Measurements from ENCODE around the gene LAX1.
"Not testable (repeated sequence)": the region's sequence is repeated elsewhere in the genome, so short reads cannot be mapped to it uniquely, and the experiment has no call there.

DNA sequence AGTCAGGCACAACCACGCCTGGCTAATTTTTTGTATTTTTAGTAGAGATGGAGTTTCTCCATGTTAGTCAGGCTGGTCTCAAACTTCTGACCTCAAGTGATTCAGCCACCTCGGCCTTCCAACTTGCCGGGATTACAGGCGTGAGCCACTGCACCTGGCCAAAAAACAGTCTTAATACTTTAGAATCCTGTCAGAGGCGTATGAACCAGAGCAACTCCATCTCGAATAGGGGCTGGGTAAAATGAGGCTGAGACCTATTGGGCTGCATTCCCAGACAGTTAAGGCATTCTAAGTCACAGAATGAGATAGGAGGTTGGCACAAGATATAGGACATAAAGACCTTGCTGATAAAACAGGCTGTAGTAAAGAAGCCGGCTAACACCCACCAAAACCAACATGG, 3.0 kb upstream of the LAX1 start:
- not testable (repeated sequence) for TF ChIP-seq POLR2AphosphoS5, CTCF, POLR2A (IDR thresholded peaks at IDR 0.05)
